ENCODE measurements around the gene MRPL24.
"Not testable (repeated sequence)": the region's sequence is repeated elsewhere in the genome, so short reads cannot be mapped to it uniquely, and the experiment has no call there.

MRPL24 gene

DNA sequence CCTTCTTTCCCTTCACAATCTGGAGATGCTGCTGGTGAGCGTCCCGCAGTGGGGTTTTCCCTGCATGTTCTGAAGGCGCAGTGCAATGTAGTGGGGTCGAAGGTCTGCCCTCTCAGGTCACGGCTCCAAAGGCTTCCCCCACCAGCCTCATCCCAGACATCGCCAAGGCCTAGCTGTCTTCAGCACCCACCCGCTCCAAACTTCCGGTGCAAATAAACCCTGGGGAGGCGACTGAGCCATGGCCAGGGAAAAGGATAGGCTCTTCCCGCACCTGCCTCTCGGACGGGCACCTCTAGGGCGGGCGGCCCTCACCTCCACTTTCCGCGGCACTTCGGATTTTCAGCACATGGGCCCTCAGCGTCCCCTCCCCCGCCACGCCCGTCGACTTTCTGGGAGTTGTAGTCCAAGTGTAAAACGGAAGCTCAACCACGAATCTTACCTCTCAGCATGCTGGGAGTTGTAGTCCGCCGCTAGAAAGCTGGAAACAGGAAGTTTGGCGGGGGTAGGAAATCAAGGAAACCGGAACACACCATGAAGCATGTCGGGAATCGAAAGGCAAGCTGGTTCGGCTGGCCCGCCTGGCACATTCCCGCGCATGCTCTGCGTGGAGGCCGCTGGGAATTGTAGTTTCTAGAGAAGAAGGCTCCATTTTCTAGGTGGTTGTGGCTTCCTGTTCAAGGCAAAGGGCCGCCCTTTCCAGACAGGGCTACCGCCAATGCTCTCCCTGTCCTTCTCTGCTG, at the start of gene MRPL24:
Gene MRPL24 (minus strand): TSS at position 348 of the 740 bp plus-strand sequence. CDS start 2,384 bp downstream, outside the sequence.
- DNase-seq (ENCODE audit: low spot score) = peak; percentile 96

DNA sequence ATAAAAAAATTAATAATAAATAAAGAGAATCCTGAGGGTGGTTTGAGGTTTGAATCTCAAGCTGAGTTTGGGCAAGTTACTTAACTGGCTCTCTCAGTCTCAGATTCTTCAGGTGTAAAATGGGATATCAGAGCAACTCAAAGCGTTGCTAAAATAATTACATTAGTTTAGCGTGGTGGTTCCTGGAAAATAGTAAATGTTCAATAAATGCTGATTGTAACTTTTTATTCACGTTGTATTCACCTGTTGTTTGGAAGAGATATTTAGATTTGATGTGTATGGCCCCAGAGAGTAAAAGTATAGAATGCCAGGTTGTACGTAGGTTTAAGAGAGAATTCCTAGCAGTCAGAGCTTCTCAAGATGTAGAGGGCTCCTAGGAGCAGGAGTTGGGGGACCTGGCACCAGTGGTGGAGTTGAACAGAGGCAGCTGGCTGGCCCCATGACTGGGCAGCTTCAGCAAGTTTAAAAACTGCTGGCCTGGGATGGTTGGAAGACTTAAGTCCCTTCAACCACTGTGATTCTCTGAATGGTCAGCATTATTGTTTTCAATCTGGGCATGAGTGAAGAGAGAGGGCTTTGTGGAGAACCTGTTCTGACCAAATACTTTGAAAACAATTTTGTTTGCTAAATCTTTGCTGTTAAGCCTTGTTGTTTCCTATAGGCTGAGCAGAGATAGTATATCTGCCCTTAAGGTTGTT, 48.9 kb upstream of the MRPL24 start:
- no peak for DNase-seq (ENCODE audit: low spot score)

GRCh38 chr1:156788136-156788535, 47.2 kb upstream of the MRPL24 start:
- DNase-seq (ENCODE audit: low spot score) = no peak

DNA sequence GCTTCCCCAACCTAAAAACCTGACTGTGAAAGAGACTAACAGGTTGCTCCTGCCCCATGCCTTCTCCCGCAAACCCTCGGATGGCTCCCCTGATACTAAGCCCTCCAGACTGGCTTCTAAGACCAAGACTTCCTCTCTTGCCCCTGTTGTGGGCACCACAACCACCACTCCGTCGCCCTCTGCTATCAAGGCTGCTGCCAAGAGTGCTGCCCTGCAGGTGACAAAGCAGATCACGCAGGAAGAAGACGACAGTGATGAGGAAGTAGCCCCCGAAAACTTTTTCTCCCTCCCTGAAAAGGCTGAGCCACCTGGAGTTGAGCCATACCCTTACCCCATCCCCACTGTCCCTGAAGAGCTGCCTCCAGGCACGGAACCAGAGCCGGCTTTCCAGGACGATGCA, 45.8 kb upstream of the MRPL24 start:
- no peak for DNase-seq (ENCODE audit: low spot score)

DNA sequence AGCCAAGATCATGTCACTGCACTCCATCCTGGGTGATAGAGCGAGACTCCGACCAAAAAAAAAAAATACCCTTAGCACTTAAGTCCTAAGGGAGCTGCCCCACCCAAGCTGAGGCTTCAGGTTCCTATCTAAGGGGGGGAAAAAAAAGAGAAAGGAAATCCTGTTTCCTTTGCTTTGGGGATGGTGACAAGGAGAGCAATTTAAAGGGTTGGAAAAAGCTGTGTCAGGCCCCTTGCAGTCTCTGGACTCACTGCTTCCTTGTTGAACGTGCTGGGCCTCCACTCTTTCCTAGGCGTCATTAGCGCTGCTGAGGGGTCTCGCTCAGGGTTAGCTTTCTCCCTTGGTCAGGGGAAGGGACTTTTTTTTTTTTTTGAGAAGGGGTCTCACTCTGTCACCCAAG, 44.6 kb upstream of the MRPL24 start:
- no peak for DNase-seq (ENCODE audit: low spot score)

DNA sequence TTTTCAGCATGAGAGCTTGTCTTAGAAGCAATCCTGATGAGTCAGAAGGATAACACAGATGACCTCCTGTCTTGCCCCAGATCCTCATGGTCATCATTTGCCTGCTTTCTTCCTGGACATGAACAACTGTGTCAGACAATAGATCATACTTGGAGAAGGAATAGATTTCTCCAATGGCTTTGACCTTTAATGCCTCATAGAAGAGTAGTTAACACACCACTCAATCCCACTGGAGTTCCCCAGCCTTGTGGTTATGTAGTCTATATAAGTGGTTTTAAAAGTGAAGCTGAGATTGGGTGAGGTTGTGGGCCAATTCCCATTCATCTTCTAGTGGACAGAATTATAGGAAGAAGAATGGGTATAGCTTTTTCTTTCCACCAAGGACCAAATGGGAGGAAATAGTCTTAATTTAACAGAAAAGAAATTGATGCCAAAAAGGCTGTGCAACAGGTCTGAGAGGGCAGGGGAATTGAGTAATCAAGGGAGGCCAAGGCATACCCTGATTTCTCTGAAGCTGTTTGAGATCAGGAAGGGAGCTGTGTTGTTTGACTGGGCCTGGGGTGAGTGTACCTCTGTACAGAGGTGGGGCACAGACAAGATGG, 40.8 kb upstream of the MRPL24 start:
- DNase-seq (ENCODE audit: low spot score) = peak; percentile 47

DNA sequence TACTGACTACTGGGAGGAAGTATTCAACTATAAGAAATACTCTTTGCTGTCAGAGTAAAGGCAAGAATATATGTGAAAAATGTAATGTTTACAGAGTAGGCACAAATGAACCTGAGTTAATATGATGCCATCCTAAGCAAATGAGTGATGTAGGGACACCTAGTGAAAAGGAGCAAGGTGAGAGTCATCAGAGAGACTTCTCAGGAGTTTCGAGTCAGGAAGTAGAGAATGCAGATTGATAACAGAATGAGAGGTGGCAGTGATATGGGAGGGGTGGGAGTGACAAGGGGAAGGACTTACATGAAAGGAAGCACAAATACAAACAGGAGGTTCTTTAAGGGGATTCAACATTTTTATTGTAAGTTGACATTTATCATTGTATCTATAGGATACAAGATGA, 36.7 kb upstream of the MRPL24 start:
- no peak for DNase-seq (ENCODE audit: low spot score)

DNA sequence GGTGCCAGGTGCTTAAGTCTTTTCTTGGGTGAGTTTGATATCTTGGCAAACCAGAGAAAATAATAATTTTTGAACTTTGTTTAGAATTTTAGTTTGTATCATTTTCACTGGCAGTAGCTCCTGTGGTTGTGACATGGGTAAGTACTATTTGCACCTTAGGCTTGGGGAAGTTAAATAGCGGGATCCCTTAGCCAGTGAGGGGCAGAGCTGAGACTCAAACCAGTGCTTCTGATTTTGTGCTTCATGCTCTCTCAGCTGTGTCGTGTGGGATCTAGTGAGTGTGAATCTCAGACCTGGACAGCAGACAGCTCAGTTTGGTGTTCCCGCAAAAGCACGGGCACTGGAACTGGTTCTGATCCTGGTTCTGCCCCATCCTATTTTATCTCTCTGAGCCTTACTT, 36.1 kb upstream of the MRPL24 start:
- DNase-seq (ENCODE audit: low spot score) = no peak

- no peak for DNase-seq (ENCODE audit: low spot score)
Measured at GRCh38 chr1:156775799-156776198, 34.9 kb upstream of the MRPL24 start.

DNA sequence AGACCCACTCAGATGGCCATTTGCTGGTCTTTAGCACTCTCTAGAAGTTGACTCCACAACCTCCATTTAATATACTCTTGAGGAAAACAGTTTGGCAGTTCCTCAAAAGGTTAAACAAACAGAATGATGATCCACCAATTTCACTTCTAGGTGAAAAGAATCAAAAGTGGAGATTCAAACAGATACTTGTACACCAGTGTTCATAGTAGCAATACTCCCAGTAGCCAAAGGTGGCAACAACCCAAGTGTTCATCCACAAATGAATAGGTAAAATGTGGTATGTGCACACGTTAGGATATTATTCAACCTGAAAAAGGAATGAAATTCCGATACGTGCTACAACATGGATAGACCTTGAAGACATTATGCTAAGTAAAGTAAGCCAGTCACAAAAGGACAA, 32.7 kb upstream of the MRPL24 start:
- no peak for DNase-seq (ENCODE audit: low spot score)

- no peak for DNase-seq (ENCODE audit: low spot score)
Measured at GRCh38 chr1:156772728-156773497, 32.0 kb upstream of the MRPL24 start.

DNA sequence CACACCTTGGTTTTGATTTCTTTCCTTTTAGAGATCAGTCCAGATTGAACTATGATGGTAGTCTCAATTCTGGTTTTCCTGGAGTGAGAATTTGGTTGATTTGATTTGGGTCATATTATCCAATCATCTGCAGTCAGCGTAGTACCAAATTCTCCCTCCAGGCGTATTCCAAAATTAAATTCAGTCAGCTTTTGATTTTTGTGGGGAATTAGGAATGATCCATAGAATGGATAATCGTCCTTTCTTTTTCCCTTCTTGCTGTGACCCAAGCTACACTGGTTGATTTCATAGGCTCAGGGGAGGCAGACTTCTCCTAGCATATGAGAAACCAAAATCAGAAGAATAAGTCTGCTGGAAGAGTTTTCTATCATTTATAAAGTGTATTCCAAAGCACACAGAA, 31.3 kb upstream of the MRPL24 start:
- DNase-seq (ENCODE audit: low spot score) = no peak

GRCh38 chr1:156768610-156769295, 27.9 kb upstream of the MRPL24 start:
- DNase-seq (ENCODE audit: low spot score) = no peak

GRCh38 chr1:156767879-156768604, 27.2 kb upstream of the MRPL24 start:
- DNase-seq (ENCODE audit: low spot score) = no peak

GRCh38 chr1:156767101-156767878, 26.4 kb upstream of the MRPL24 start, which contains the start of gene PRCC:
Gene PRCC (plus strand): TSS chr1:156767535. CDS start chr1:156767772, 237 bp downstream.
- DNase-seq (ENCODE audit: low spot score) = peak; percentile 92

DNA sequence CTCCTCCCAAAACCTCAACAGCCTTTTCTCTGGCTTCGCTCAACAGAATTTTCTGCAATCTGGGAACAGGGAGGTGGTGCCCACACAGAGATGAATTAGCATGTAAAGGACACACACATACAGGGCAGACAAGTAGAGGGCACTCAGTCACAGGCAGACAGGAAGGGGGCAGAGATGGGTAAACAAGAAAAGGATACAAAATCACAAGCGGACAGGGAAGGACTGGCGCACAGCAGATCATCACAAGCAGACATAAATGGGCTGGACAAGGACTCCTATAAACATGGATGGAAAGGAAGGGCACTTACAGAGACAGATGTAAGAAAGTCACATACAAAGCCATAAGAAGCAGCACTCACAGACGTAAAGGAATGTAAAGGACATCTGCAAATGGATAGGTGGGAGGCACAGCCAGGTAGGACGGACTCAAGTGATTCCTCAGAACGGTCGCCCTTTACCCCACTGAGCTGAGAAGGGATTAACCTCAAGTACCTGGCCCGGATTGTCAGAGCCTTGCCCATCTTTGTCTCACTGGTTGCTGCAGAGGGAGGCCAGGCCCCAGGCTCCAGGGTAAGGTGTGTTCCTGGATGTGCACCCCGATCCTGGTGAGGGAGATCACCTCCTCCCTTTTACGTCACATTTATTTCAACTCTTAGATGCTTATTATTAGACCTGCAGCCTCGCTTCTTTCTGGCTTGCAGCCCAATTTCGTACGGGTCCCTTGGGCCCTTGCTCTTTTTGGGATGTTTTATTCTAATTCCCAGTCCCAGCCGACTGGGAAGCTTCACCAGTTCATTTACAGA, 25.6 kb upstream of the MRPL24 start:
- DNase-seq (ENCODE audit: low spot score) = no peak

- DNase-seq (ENCODE audit: low spot score) = no peak
Measured at GRCh38 chr1:156765666-156766065, 24.8 kb upstream of the MRPL24 start.

DNA sequence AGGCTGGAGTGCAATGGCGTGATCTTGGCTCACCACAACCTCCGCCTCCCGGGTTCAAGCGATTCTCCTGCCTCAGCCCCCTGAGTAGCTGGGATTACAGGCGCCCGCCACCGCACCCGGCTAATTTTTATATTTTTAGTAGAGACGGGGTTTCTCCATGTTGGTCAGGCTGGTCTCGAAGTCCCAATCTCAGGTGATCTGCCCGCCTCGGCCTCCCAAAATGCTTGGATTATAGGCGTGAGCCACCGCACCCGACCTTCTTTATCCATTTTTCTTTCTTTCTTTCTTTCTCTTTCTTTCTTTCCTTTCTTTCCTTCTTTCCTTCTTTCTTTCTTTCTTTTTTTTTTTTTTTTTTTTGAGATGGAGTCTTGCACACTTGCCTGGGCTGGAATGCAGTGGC, 24.2 kb upstream of the MRPL24 start:
- DNase-seq (ENCODE audit: low spot score) = not testable (repeated sequence)

- no peak for DNase-seq (ENCODE audit: low spot score)
Measured at GRCh38 chr1:156760796-156761104, 19.9 kb upstream of the MRPL24 start.

Data from hepatic stellate cell (primary cell).